SK-N-SH (cell line): ENCODE measurements around the gene SPDYE1. TPM values are rescaled to one million over a fixed set of nuclear protein-coding genes. Genes with fewer than 3 reads are reported as not detected.
"Not testable (repeated sequence)": the region's sequence is repeated elsewhere in the genome, so short reads cannot be mapped to it uniquely, and the experiment has no call there.

Source experiments
- CTCF ChIA-PET: fragments of 300-600, 350-600 bp; formaldehyde crosslinking; extraction: SDS; loops from one replicate; lab custom pipeline; 2021; lab: Yijun Ruan, JAX
- POLR2A ChIA-PET: fragments of 350-600 bp; sonication (Branson Sonifier 250); formaldehyde crosslinking; extraction: SDS; loops from one replicate; lab custom pipeline; 2020; ENCODE audit warnings: antibody characterized with exemption, inconsistent platforms; lab: Yijun Ruan, JAX
- DNase-seq: peaks from one replicate; pipeline ENCODE4 v3.0.0; 2012
- H2AFZ ChIP-seq: fragments of 200-600 bp; sonication (generic); 2 replicates; pipeline ENCODE4 v1.8.1; 2016; ENCODE audit warnings: antibody characterized with exemption, mild to moderate bottlenecking, low read depth
- H3F3A ChIP-seq: fragments of 200-600 bp; sonication (generic); replicated peaks from 2 replicates; pipeline ENCODE3; 2016; ENCODE audit warnings: antibody characterized with exemption, mild to moderate bottlenecking; ENCODE audit not compliant: insufficient read depth
- H3K27ac ChIP-seq, 2 experiments: fragments of 200-500 bp in 1 of 2; fragments of 200-600 bp in 1 of 2; sonication (Bioruptor generic) in 1 of 2; sonication (generic), shearing (Covaris generic) in 1 of 2; 2 replicates each; pipeline versions ENCODE4 v1.5.1 to v1.6.1; 2014 to 2016; ENCODE audit warnings: low read depth in 2 of 2, inconsistent platforms in 1 of 2, low read length in 1 of 2, mild to moderate bottlenecking in 1 of 2, mixed read lengths in 1 of 2
- H3K27me3 ChIP-seq: fragments of 200-600 bp; sonication (generic), shearing (Covaris generic); 2 replicates; pipeline ENCODE4 v1.6.1; 2016; ENCODE audit warnings: mixed run types; ENCODE audit not compliant: insufficient read depth
- H3K36me3 ChIP-seq, 2 experiments: fragments of 200-500 bp in 1 of 2; fragments of 200-600 bp in 1 of 2; sonication (Bioruptor generic) in 1 of 2; sonication (generic) in 1 of 2; replicated peaks in 1 of 2; 2 replicates each; pipeline versions ENCODE3 to v1.5.1; 2014 to 2016; ENCODE audit warnings: low read length in 1 of 2, mild to moderate bottlenecking in 1 of 2; ENCODE audit not compliant: insufficient read depth in 2 of 2, control insufficient read depth in 1 of 2
- H3K4me1 ChIP-seq, 2 experiments: fragments of 200-500 bp in 1 of 2; fragments of 200-600 bp in 1 of 2; sonication (Bioruptor generic) in 1 of 2; sonication (generic), shearing (Covaris generic) in 1 of 2; 2 replicates each; pipeline versions ENCODE4 v1.5.1 to v1.6.1; 2014 to 2016; ENCODE audit warnings: low read depth in 1 of 2, low read length in 1 of 2, mixed run types in 1 of 2; ENCODE audit not compliant: insufficient read depth in 2 of 2, control insufficient read depth in 1 of 2
- H3K4me2 ChIP-seq: fragments of 200-600 bp; sonication (generic), shearing (Covaris generic); 2 replicates; pipeline ENCODE4 v1.6.1; 2017; ENCODE audit warnings: mixed run types
- H3K4me3 ChIP-seq, 2 experiments: fragments of 200-500 bp in 1 of 2; fragments of 200-600 bp in 1 of 2; sonication (Bioruptor generic) in 1 of 2; sonication (generic), shearing (Covaris generic) in 1 of 2; 2 replicates each; pipeline versions ENCODE4 v1.5.1 to v1.8.1; 2014 to 2016; ENCODE audit warnings: low read depth in 2 of 2, inconsistent platforms in 1 of 2, low read length in 1 of 2, mild to moderate bottlenecking in 1 of 2, mixed read lengths in 1 of 2, moderate library complexity in 1 of 2
- H3K79me2 ChIP-seq: fragments of 200-600 bp; sonication (generic); 2 replicates; pipeline ENCODE4 v1.8.1; 2017; ENCODE audit warnings: mild to moderate bottlenecking; ENCODE audit not compliant: insufficient read depth
- H3K9ac ChIP-seq: fragments of 200-600 bp; sonication (generic); 2 replicates; pipeline ENCODE4 v1.6.1; 2017; ENCODE audit warnings: mixed run types
- H3K9me2 ChIP-seq: fragments of 200-600 bp; sonication (generic); 2 replicates; pipeline ENCODE4 v1.6.1; 2017; ENCODE audit warnings: mixed run types
- H3K9me3 ChIP-seq: fragments of 200-600 bp; sonication (generic); 2 replicates; pipeline ENCODE4 v1.6.1; 2017; ENCODE audit warnings: mixed run types, mild to moderate bottlenecking, moderate library complexity
- H4K20me1 ChIP-seq: fragments of 200-600 bp; sonication (generic); 2 replicates; pipeline ENCODE4 v1.6.1; 2017; ENCODE audit warnings: mild to moderate bottlenecking, mixed run types; ENCODE audit not compliant: insufficient read depth
- GABPA ChIP-seq: IDR thresholded peaks from 2 replicates; pipeline ENCODE4 v1.4.0; 2012; ENCODE audit warnings: low read depth, mild to moderate bottlenecking
- JUND ChIP-seq: IDR thresholded peaks from 2 replicates; pipeline ENCODE4 v1.4.0; 2012
- MEF2A ChIP-seq: IDR thresholded peaks from 2 replicates; pipeline ENCODE4 v1.4.0; 2012; ENCODE audit warnings: low read depth, borderline replicate concordance
- POLR2AphosphoS5 ChIP-seq: IDR thresholded peaks from 2 replicates; pipeline ENCODE4 v1.6.1; 2012; ENCODE audit warnings: low read depth, low read length
- RAD21 ChIP-seq: IDR thresholded peaks from 2 replicates; pipeline ENCODE4 v1.6.1; 2012; ENCODE audit warnings: mild to moderate bottlenecking, low read length
- RXRA ChIP-seq: IDR thresholded peaks from 2 replicates; pipeline ENCODE4 v1.4.0; 2012; ENCODE audit warnings: low read depth, mild to moderate bottlenecking, borderline replicate concordance
- YY1 ChIP-seq: IDR thresholded peaks from 2 replicates; pipeline ENCODE4 v1.4.0; 2012; ENCODE audit warnings: low read depth, mild to moderate bottlenecking
- WGBS: methylation state at CpG from one replicate; pipeline ENCODE4 v1.1.6; 2017; ENCODE audit warnings: low lambda C conversion rate; 5-methylcytosine and 5-hydroxymethylcytosine counted together
- polyA plus RNA-seq, 3 experiments: library from polyadenylated mRNA; depleted of rRNA; stranded (reverse); fragments of >200 nt; gene quantifications; 2 replicates each; pipeline ENCODE4 v1.2.3, GENCODE V29; 2012
- TF ChIP-seq, protein P1 (sequence below): fragments of 150-350 bp; IDR thresholded peaks from 2 replicates; pipeline ENCODE4 v1.6.1; 2017; ENCODE audit warnings: antibody characterized with exemption, low read length, low read depth, borderline replicate concordance
- TF ChIP-seq, protein P2 (sequence below): fragments of 150-350 bp; IDR thresholded peaks from 2 replicates; pipeline ENCODE4 v1.6.1; 2016; ENCODE audit warnings: mild to moderate bottlenecking, low read depth, low read length
- TF ChIP-seq, protein P3 (sequence below): IDR thresholded peaks from 2 replicates; pipeline ENCODE4 v1.4.0; 2012; ENCODE audit warnings: low read depth, borderline replicate concordance
- TF ChIP-seq, protein P4 (sequence below): IDR thresholded peaks from 2 replicates; pipeline ENCODE4 v1.6.1; 2012; ENCODE audit warnings: mild to moderate bottlenecking, low read depth, low read length, moderate library complexity

Gene SPDYE1, protein sequence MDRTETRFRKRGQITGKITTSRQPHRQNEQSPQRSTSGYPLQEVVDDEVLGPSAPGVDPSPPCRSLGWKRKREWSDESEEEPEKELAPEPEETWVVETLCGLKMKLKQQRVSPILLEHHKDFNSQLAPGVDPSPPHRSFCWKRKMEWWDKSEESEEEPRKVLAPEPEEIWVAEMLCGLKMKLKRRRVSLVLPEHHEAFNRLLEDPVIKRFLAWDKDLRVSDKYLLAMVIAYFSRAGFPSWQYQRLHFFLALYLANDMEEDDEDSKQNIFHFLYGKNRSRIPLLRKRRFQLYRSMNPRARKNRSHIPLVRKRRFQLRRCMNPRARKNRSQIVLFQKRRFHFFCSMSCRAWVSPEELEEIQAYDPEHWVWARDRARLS
- not detected in 2 replicates for polyA plus RNA-seq (2012; rRNA removed)
- polyA plus RNA-seq (2012; cell fraction: cytosol; rRNA removed) = not detected in 2 replicates
- polyA plus RNA-seq (2012; cell fraction: nucleus; rRNA removed) = 0.01 TPM in 1 of 2 replicates, not detected in the other

DNA sequence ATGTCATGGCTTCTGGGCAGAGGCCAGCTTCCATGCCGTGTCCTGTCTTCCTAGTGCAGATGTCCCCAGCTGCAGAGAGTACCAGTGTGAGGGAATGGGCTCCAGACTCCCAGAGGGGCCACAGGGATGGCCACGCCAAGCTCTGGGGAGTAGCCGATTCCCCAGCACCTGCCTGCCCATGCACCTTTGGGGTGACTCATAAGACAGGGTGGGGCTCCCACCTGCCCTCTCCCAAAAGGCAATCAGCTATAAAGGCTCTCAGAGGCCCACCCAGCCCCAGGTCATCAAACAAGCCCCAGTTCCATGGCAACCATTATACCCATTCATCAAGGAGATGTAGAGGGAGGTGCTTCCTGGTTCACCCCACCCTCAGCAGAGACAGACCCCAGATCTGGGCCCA is at the start of gene SPDYE1:
Gene SPDYE1 (plus strand): TSS at position 366 of the 400 bp plus-strand sequence. CDS start 2,053 bp downstream, outside the sequence.
- H3K9me2 ChIP-seq, CTCF ChIA-PET, H3K27ac ChIP-seq, H3K4me3 ChIP-seq, H2AFZ ChIP-seq, H3K27me3 ChIP-seq, H3K36me3 ChIP-seq, H3K79me2 ChIP-seq, H3K4me1 ChIP-seq, H3K4me2 ChIP-seq, POLR2A ChIA-PET, H3K9ac ChIP-seq, H3F3A ChIP-seq, H3K9me3 ChIP-seq, DNase-seq, H4K20me1 ChIP-seq: not testable (repeated sequence)
- no CpG with 5 or more reads among the region's 3 CpGs for WGBS

DNA sequence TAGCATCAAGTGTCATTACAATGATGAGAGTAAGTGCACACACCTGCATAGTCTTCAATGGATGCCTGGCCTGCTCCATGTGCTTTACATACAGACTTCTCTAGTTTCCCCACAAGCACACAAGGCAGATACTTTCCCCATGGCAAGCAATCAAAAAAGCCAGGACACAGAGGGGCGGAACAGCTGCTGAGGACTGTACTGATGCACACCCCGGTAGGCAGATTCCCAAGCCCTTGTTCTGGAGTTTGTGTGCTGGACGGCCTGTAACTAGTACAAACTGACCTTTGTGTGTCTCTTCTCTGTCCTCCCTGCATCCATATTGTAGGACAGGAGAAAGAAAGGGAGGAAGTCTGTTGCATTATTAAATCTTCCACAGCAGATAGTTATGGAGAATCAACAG is 45.7 kb upstream of the SPDYE1 start:
- ChIA-PET POLR2A (no interaction called here), CTCF (no interaction called here)
- Histone ChIP-seq H3K4me1 (no peaks in the 10 kb centered on the region), H3K4me3 (no peak overlapping the region), H3K36me3 (peaks cover 5 to 35% of the 10 kb centered on the region in 2 experiments), H4K20me1 (no peaks in the 10 kb centered on the region), H3K27me3 (no peaks in the 10 kb centered on the region), H3K9ac (no peak overlapping the region), H3K79me2 (no peaks in the 10 kb centered on the region), H3K4me2 (no peak overlapping the region), H3K27ac (no peak overlapping the region), H3F3A (no peaks in the 10 kb centered on the region), H2AFZ (no peak overlapping the region), H3K9me2 (no peaks in the 10 kb centered on the region), H3K9me3 (no peaks in the 10 kb centered on the region)
- TF ChIP-seq RXRA = no peak
- TF ChIP-seq, protein P1, sequence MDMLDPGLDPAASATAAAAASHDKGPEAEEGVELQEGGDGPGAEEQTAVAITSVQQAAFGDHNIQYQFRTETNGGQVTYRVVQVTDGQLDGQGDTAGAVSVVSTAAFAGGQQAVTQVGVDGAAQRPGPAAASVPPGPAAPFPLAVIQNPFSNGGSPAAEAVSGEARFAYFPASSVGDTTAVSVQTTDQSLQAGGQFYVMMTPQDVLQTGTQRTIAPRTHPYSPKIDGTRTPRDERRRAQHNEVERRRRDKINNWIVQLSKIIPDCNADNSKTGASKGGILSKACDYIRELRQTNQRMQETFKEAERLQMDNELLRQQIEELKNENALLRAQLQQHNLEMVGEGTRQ = no peak
- WGBS = 89% methylated on average over 3 of the region's 3 CpGs
- DNase-seq = no peak

DNA sequence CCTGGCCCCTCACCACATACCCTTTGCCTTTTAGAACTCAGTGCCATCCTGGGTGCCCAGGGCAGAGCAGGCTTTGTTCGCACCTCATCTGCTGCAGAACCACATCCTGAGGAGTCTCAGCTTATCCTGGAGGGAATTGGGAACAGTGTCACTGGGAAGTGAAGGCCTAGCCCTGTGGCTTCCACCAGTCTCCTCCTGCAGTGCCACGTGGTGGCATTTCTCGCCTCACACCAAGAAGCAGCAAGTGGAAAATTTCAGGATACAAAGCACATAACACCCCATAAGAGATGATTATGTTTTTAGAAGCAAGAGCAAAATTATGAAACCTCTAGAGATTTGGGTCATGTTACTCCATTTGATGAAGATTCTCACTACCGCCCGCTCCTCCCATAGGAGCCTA is 44.6 kb upstream of the SPDYE1 start:
- WGBS = 94% methylated on average over 5 of the region's 5 CpGs
- peaks cover 5% of the 10 kb centered on the region for H3F3A ChIP-seq

More for the DNA sequence above, 44.6 kb upstream of the SPDYE1 start:
- peaks cover 8 to 35% of the 10 kb centered on the region in 2 experiments for H3K36me3 ChIP-seq
- CTCF ChIA-PET = interaction anchor here (1.4 to 5.7 kb wide), 4 partner anchors 8 to 115 kb away, joined by 5 to 45 read pairs (median 24); no protein-coding TSS in a partner anchor
- no peak overlapping the region for H3K4me3 ChIP-seq
- H2AFZ ChIP-seq = no peak overlapping the region
- no peak overlapping the region for H3K9ac ChIP-seq
- DNase-seq = no peak
- no peaks in the 10 kb centered on the region for H3K79me2 ChIP-seq
- no peaks in the 10 kb centered on the region for H3K9me2 ChIP-seq
- no peaks in the 10 kb centered on the region for H3K9me3 ChIP-seq
- H4K20me1 ChIP-seq = no peaks in the 10 kb centered on the region
- H3K4me1 ChIP-seq = no peaks in the 10 kb centered on the region
- no peak overlapping the region for H3K4me2 ChIP-seq
- TF ChIP-seq, protein P2, sequence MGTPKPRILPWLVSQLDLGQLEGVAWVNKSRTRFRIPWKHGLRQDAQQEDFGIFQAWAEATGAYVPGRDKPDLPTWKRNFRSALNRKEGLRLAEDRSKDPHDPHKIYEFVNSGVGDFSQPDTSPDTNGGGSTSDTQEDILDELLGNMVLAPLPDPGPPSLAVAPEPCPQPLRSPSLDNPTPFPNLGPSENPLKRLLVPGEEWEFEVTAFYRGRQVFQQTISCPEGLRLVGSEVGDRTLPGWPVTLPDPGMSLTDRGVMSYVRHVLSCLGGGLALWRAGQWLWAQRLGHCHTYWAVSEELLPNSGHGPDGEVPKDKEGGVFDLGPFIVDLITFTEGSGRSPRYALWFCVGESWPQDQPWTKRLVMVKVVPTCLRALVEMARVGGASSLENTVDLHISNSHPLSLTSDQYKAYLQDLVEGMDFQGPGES = no peak
- TF ChIP-seq, protein P3, sequence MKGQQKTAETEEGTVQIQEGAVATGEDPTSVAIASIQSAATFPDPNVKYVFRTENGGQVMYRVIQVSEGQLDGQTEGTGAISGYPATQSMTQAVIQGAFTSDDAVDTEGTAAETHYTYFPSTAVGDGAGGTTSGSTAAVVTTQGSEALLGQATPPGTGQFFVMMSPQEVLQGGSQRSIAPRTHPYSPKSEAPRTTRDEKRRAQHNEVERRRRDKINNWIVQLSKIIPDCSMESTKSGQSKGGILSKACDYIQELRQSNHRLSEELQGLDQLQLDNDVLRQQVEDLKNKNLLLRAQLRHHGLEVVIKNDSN = no peak
- TF ChIP-seq YY1 (no peak), RAD21 (no peak), MEF2A (no peak), GABPA (no peak), JUND (no peak), POLR2AphosphoS5 (no peak)
- TF ChIP-seq, protein P4, sequence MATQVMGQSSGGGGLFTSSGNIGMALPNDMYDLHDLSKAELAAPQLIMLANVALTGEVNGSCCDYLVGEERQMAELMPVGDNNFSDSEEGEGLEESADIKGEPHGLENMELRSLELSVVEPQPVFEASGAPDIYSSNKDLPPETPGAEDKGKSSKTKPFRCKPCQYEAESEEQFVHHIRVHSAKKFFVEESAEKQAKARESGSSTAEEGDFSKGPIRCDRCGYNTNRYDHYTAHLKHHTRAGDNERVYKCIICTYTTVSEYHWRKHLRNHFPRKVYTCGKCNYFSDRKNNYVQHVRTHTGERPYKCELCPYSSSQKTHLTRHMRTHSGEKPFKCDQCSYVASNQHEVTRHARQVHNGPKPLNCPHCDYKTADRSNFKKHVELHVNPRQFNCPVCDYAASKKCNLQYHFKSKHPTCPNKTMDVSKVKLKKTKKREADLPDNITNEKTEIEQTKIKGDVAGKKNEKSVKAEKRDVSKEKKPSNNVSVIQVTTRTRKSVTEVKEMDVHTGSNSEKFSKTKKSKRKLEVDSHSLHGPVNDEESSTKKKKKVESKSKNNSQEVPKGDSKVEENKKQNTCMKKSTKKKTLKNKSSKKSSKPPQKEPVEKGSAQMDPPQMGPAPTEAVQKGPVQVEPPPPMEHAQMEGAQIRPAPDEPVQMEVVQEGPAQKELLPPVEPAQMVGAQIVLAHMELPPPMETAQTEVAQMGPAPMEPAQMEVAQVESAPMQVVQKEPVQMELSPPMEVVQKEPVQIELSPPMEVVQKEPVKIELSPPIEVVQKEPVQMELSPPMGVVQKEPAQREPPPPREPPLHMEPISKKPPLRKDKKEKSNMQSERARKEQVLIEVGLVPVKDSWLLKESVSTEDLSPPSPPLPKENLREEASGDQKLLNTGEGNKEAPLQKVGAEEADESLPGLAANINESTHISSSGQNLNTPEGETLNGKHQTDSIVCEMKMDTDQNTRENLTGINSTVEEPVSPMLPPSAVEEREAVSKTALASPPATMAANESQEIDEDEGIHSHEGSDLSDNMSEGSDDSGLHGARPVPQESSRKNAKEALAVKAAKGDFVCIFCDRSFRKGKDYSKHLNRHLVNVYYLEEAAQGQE = no peak
- H3K27ac ChIP-seq = no peak overlapping the region
- no peaks in the 10 kb centered on the region for H3K27me3 ChIP-seq
- POLR2A ChIA-PET = interaction anchor here (1.5 kb wide), 1 partner anchor 9 kb away, joined by 3 read pairs; no protein-coding TSS in a partner anchor
